K562 (cell line): ENCODE data around the gene TEX54. TPM values are rescaled to one million over a fixed set of nuclear protein-coding genes. Genes with fewer than 3 reads are reported as not detected.
A peak's percentile ranks its signal among the peaks of the same experiment; 100 is the strongest.

ENCODE experiments used
- ATAC-seq: fragments of 200-7000 bp; cut with Tn5 transposase; 3 replicates; pipeline ENCODE4 v1.9.1; 2020; ENCODE audit warnings: moderate library complexity
- BruUV-seq: library from RNA; stranded (reverse); fragments of 400-500 nt; replicated peaks from 2 replicates; lab custom pipeline; 2021; lab: Mats Ljungman, UMichigan
- CTCF ChIA-PET: fragments of 300-600 bp; formaldehyde crosslinking; extraction: SDS; loops from one replicate; lab custom pipeline; 2021; ENCODE audit warnings: low intra/inter-chr PET ratio; lab: Yijun Ruan, JAX
- POLR2A ChIA-PET: fragments of 300-600, 350-650 bp; sonication (Branson Sonifier 250); formaldehyde crosslinking; extraction: SDS; loops from one replicate; lab custom pipeline; 2021; ENCODE audit warnings: antibody characterized with exemption, inconsistent platforms; lab: Yijun Ruan, JAX
- DNase-seq, 4 experiments: peaks; one replicate each; pipeline versions ENCODE4 v3.0.0 to v3.0.0-alpha.2; 2011 to 2018; ENCODE audit warnings: low spot score in 3 of 4, mixed read lengths in 3 of 4; ENCODE audit errors: extremely low read depth in 1 of 4
- FAIRE-seq: peaks from 2 replicates; lab custom pipeline; 2011; peaks lifted over from hg19 to GRCh38; lab: Jason Lieb, UNC
- H2AFZ ChIP-seq: 2 replicates; pipeline ENCODE4 v1.6.0; 2011; ENCODE audit warnings: low read depth, low read length, control low read depth, inconsistent platforms
- H3K27ac ChIP-seq: fragments of 200-600 bp; 3 replicates; pipeline ENCODE4 v1.8.0; 2011; ENCODE audit warnings: low read depth, mild to moderate bottlenecking, control low read depth, inconsistent platforms, low read length, moderate library complexity, mixed read lengths; ENCODE audit errors: extremely low read depth
- H3K27me3 ChIP-seq, 2 experiments: fragments of 300-600 bp in 1 of 2; 2 replicates in 1 of 2; 3 replicates in 1 of 2; pipeline versions ENCODE4 v1.6.0 to v1.8.0; 2011; ENCODE audit warnings: inconsistent platforms in 2 of 2, low read length in 2 of 2, mild to moderate bottlenecking in 1 of 2, mixed read lengths in 1 of 2, moderate library complexity in 1 of 2; ENCODE audit not compliant: control insufficient read depth in 2 of 2, insufficient read depth in 2 of 2
- H3K36me3 ChIP-seq: fragments of 300-600 bp; 3 replicates; pipeline ENCODE4 v1.8.0; 2011; ENCODE audit warnings: mild to moderate bottlenecking, low read length, inconsistent platforms; ENCODE audit not compliant: control insufficient read depth, insufficient read depth
- H3K4me1 ChIP-seq, 2 experiments: fragments of 200-600 bp in 1 of 2; replicated peaks in 1 of 2; 2 replicates in 1 of 2; 3 replicates in 1 of 2; pipeline versions ENCODE4 v1.5.1 to v1.8.0; 2011; ENCODE audit warnings: inconsistent platforms in 2 of 2, low read length in 2 of 2, mild to moderate bottlenecking in 1 of 2, mixed read lengths in 1 of 2, moderate library complexity in 1 of 2; ENCODE audit not compliant: control insufficient read depth in 2 of 2, insufficient read depth in 2 of 2
- H3K4me2 ChIP-seq: 2 replicates; pipeline ENCODE4 v1.6.1; 2011; ENCODE audit warnings: low read length, control low read depth, inconsistent platforms, mixed read lengths; ENCODE audit not compliant: insufficient read depth
- H3K4me3 ChIP-seq: fragments of 200-600 bp; sonication (generic), shearing (Covaris generic); 2 replicates; pipeline ENCODE4 v1.5.1; 2016; ENCODE audit warnings: control low read depth, inconsistent platforms
- H3K79me2 ChIP-seq: fragments of 200-600 bp; 3 replicates; pipeline ENCODE4 v1.8.0; 2011; ENCODE audit warnings: low read length, inconsistent platforms; ENCODE audit not compliant: control insufficient read depth, insufficient read depth
- H3K9ac ChIP-seq, 2 experiments: 2 replicates each; pipeline versions ENCODE4 v1.6.0 to v1.6.1; 2011; ENCODE audit warnings: low read depth in 2 of 2, low read length in 2 of 2, control low read depth in 1 of 2, inconsistent platforms in 1 of 2, mild to moderate bottlenecking in 1 of 2, mixed read lengths in 1 of 2; ENCODE audit not compliant: insufficient read depth in 1 of 2
- H3K9me1 ChIP-seq: one replicate; pipeline ENCODE4 v1.6.0; 2011; ENCODE audit warnings: inconsistent platforms, mild to moderate bottlenecking, low read length, moderate library complexity; ENCODE audit not compliant: control insufficient read depth, insufficient read depth
- H3K9me3 ChIP-seq: replicated peaks from 2 replicates; pipeline ENCODE4 v1.5.1; 2011; ENCODE audit warnings: low read depth, low read length, inconsistent platforms; ENCODE audit not compliant: control insufficient read depth, insufficient read depth
- H4K20me1 ChIP-seq: replicated peaks from 2 replicates; pipeline ENCODE4 v1.6.1; 2011; ENCODE audit warnings: low read length, inconsistent platforms, mixed read lengths; ENCODE audit not compliant: control insufficient read depth, insufficient read depth
- RBFOX2 ChIP-seq: fragments of 200-400 bp; formaldehyde crosslinking; IDR thresholded peaks from 2 replicates; pipeline ENCODE4 v1.6.1; 2017; ENCODE audit warnings: low read depth, mild to moderate bottlenecking, low read length, moderate library complexity
- ZNF318 ChIP-seq, 2 experiments: fragments of 450-650 bp; IDR thresholded peaks; 2 replicates each; pipeline ENCODE4 v1.6.1; 2016; ENCODE audit warnings: mild to moderate bottlenecking in 2 of 2, borderline replicate concordance in 1 of 2, low read depth in 1 of 2, moderate library complexity in 1 of 2
- WGBS: fragments of 100-300 bp; shearing (Covaris generic); methylation state at CpG from one replicate; pipeline ENCODE4 v1.1.6; 2016; ENCODE audit warnings: low coverage, mixed read lengths; ENCODE audit not compliant: insufficient coverage; ENCODE audit errors: missing lambda C conversion rate; 5-methylcytosine and 5-hydroxymethylcytosine counted together
- in situ Hi-C: fragments of 300-500 bp; cut with MboI; formaldehyde crosslinking; loops from 4 replicates; pipeline ENCODE4 v1.15.0; 2018; ENCODE audit warnings: inconsistent platforms, mixed read lengths
- intact Hi-C: fragments of 100-400 bp; cut with micrococcal nuclease; formaldehyde crosslinking; loops from 2 replicates; pipeline ENCODE4 v1.14.2; 2022
- polyA plus RNA-seq, 8 experiments: library from polyadenylated mRNA; depleted of rRNA in 4 of 8; stranded (reverse) in 5 of 8; unstranded in 3 of 8; fragments of >200 nt; fragmentation: Nextera tagmentation in 2 of 8; fragmentation: Illumina TruSeq in 1 of 8; extraction: Ambion mirVana in 2 of 8; extraction: Trizol in 1 of 8; gene quantifications; 2 replicates each; pipeline versions ENCODE4 v1.2.1 to v1.2.3, GENCODE V29; 2011 to 2014; ENCODE audit warnings: inconsistent platforms in 1 of 8, missing spikeins in 1 of 8
- total RNA-seq, 7 experiments: library from RNA; depleted of rRNA in 6 of 7; stranded (reverse); fragments of >200 nt in 6 of 7; fragmentation: Illumina TruSeq in 2 of 7; extraction: Trizol in 2 of 7; gene quantifications; 2 replicates each; pipeline versions ENCODE4 v1.2.1 to v1.2.3, GENCODE V29; 2011 to 2021; ENCODE audit warnings: low replicate concordance in 1 of 7

The TEX54 gene
- total and polyA plus RNA-seq, 9 of the 15 experiments (the other 6 are each of a cell fraction or from before 2014, with no cell fraction given), result not detected

DNA sequence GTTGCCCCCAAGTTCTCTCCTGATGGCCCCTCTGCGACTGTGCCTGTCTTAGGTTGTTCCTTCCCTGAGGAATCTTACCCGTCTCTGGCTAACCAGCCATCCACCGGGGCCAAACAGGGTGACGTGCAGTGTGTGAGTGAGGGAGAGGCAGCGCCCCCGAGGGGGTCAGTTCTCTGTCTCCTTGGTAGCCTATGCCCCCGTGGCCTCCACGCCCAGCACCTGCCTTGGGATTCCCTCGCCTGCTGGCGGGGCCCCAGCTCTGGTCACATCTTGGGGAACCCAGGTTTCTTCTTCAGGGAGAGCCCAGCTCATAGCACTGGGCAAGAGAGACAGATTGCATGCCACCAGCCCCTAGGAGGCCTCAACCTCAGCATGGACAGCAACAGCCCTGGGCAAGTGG is 33.2 kb downstream of the TEX54 start:
- WGBS, result 95% methylated on average over 10 of the region's 10 CpGs
- CTCF ChIA-PET, result no interaction called here

More for the DNA sequence above, 33.2 kb downstream of the TEX54 start:
- no peak for ATAC-seq
- no peak for DNase-seq
- H2AFZ ChIP-seq, result no peak overlapping the region
- H3K36me3 ChIP-seq, result peaks cover 91% of the 10 kb centered on the region
- BruUV-seq, result no TSS peak
- H3K4me2 ChIP-seq, result no peak overlapping the region
- no peak overlapping the region for H3K4me3 ChIP-seq
- peaks cover 16% of the 10 kb centered on the region for H3K79me2 ChIP-seq
- no peak overlapping the region for H3K27ac ChIP-seq
- H3K27me3 ChIP-seq, result no peaks in the 10 kb centered on the region
- intact Hi-C loops (no loop called here), in situ Hi-C loops (no loop called here)
- H3K4me1 ChIP-seq, result peaks cover 0 to 8% of the 10 kb centered on the region in 2 experiments; a peak in 2 of 5 replicates
- H3K9me1 ChIP-seq, result no peaks in the 10 kb centered on the region
- FAIRE-seq, result no peak
- TF ChIP-seq RBFOX2 (peak; percentile 44; the same call in 1 of the 2 replicates), ZNF318 (IDR thresholded peaks at IDR 0.05; ENCODE audit: borderline replicate concordance in 1 of 2, low read depth in 1 of 2) (no peak)
- H3K9me3 ChIP-seq, result no peaks in the 10 kb centered on the region
- H4K20me1 ChIP-seq, result peaks cover 8% of the 10 kb centered on the region; the same call in 1 of the 2 replicates
- H3K9ac ChIP-seq, result peak overlapping the region in 1 of 2 experiments; percentile 10; a peak in 1 of 4 replicates
- POLR2A ChIA-PET, result interaction anchor here (0.6 to 5.5 kb wide), 4 partner anchors 9 to 184 kb away, joined by 3 to 116 read pairs (median 10); partner anchors contain the start of genes TMEM179B and TMEM223
